GM12801 (cell line): ENCODE results near the gene PSMD6.

Source experiments
- TF ChIP-seq, protein P1 (sequence below): IDR thresholded peaks from one replicate; pipeline ENCODE4 v1.5.1; 2011; ENCODE audit warnings: control low read depth; ENCODE audit not compliant: insufficient read length; ENCODE audit errors: extremely low read depth

Gene PSMD6

DNA sequence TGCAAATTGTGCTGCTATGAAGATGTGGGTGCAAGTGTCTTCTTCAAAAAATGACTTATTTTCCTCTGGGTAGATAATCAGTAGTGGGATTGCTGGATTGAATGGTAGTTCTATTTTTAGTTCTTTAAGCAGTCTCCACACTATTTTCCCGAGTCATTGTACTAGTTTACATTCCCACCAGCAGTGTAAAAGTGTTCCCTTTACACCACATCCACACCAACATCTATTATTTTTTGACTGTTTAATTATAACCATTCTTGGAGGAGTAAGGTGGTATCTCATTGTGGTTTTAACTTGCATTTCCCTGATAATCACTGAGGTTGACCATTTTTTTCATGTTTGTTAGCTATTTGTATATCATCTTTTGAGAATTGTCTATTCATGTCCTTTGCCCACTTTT lies 19.7 kb upstream of the PSMD6 start:
- TF ChIP-seq, protein P1, sequence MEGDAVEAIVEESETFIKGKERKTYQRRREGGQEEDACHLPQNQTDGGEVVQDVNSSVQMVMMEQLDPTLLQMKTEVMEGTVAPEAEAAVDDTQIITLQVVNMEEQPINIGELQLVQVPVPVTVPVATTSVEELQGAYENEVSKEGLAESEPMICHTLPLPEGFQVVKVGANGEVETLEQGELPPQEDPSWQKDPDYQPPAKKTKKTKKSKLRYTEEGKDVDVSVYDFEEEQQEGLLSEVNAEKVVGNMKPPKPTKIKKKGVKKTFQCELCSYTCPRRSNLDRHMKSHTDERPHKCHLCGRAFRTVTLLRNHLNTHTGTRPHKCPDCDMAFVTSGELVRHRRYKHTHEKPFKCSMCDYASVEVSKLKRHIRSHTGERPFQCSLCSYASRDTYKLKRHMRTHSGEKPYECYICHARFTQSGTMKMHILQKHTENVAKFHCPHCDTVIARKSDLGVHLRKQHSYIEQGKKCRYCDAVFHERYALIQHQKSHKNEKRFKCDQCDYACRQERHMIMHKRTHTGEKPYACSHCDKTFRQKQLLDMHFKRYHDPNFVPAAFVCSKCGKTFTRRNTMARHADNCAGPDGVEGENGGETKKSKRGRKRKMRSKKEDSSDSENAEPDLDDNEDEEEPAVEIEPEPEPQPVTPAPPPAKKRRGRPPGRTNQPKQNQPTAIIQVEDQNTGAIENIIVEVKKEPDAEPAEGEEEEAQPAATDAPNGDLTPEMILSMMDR, result no peak

DNA sequence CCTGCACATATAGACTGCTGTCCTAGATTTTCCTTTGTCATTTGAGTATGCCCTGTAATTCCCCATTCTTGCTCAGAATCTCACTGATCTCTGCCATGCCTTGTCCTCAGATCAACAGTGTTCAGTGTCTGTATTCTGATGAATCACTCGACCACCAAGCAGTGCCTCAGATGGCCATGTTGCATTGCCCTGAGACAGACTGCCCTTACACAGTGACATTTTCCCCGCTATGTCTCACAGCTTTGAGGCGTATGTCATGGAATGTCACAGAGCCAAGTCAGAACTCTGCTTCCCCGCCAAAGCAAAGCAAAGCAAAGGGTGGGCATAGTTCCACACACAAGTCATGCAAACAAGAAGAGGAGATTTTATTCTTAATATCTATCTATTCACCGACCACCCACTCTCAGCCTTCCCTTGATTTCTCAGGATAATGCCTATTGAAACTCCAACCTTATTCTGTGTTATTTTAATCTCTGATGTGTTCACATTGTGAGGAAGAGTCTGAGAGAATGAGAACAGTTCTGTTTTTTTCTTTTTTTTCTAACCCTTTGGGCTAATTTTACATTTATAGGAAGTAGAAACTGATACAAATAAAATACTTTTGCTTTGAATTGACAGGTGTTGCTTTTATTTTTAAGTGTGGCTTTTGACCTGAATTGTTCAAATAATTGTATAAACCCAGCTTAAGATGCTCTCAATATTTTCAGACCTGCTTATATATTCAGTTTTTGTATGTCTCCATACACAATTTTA lies 16.9 kb upstream of the PSMD6 start:
- TF ChIP-seq, protein P1, result no peak

DNA sequence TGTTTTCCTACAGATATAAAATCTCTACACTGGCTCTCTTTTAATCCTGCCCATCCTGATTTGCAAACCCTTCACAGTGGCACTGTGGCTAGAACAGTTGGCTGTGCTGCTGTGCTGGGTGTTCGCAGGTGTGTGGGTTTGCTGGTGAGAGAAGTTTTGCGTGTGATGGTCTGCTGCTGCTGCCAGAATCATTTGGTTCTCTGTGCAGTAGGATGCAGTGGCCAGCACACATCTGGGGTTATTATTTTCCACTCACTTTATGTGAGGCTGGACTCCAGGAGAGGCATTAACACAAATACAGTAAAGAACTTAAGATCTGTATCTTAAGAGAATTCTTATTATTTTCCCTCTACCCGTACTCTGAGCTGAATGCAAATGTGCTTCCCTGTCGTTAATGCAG lies 16.0 kb upstream of the PSMD6 start:
- TF ChIP-seq, protein P1, result no peak

DNA sequence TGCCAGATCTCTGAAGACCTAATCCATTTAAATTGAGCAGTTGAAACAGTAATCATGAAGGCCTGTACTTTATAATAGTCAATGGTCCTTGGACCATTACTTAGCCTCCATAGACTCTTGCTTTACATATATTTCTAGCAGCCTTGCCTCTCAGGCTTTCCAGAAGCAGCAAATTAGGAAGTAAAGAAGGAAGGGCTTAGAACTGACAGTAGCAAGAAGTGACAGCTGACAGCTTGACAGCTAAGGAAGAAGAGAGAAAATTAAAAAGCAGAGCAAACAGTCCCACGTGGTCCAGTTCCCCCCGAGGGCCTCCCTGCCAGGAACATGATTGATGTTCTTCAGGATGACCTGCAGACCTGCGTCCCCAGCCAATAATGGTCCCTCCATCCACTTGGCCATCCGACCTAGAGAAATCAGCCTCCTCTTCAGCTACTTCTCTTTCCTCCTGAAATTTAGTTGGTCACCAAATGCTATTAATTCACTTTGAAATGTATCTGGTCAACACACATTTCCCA lies 15.0 kb upstream of the PSMD6 start:
- TF ChIP-seq, protein P1, result no peak

DNA sequence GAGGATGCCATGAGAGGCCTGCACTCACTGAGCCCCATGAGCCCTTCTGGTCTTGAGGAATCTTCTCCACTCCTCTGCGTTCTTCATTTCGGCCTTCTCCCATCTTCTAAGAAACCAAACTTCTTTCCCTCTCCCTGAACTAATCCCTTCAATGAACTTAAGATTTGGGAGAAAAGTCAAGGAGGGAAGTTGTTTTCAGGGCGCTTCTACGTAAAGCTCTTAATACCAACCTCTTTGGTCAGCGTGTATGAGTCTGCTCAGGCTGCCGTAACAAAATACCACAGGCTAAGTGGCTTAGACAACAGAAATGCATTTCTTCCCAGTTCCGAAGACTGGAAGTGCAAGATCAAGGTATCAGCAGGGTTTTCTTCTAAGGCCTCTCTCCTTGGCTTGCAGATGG lies 13.8 kb upstream of the PSMD6 start:
- TF ChIP-seq, protein P1, result no peak

DNA sequence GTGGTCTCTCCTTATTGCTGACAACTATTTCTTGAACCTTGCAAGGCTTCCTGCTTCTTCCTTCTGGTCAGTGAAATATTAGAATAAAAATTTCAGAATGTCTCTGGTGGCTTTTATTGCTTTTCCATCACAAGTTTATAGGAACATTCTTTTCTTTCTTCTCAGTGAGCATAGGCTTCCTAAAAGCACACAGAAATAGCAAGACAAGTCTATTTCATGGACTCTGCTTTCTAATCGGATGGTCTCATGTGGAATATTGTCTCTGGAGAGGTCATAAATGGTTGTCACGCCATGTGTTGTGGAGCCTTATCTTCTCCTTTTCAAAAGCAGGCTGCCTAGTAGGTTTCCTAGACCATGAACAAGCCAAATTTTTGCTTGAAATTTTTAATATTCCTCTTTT lies 9.8 kb upstream of the PSMD6 start:
- TF ChIP-seq, protein P1, result no peak

DNA sequence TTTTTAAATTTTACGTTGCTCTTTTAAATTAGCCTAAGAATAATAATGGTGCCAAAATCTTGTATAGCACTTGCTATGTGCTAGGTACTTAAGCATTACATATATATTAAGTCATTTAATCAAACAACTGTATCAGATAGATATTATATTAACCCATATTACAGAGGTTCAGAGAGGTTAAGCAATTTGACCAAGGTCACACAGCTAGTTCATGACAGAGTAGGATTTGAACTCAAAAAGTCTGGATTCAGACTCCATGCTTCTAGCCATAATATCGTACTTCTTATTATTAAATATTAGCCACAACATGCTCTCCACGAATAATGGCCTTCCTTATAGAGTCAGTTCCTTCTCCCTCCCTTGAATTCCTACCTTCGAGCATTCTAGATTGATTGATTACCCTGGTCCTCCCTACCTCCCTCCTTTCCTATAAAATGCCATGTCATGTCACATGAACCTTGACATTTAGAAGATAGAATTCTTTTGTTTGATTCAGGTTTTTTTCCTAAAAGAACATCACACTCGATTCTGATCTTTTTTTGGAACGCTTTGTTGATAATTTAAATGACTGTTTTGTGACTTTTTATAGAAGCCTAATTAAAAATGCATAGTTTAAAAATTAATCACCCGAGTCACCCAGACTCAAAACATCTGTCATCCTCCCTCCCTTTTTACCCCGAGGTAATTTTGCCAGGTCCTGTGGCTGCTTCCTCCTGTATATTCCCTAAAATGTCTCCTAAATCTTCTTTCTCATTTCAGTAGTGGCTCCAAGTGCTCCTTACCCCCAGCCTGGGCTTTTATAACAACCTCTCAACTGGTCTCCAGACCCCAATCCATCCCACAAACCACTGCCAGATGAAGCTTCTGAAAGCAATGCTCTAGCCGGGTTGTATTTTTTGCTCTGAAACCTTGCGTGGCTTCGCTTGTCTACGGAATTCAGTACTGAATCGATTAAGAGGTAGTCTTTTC lies 8.5 kb upstream of the PSMD6 start:
- TF ChIP-seq, protein P1, result no peak
